Activated CD4-positive, CD25-positive, alpha-beta regulatory T cell treated with anti-CD3 and anti-CD28 coated beads, Interleukin-2, amount 50 U/mL, for 16 hours (primary cell): ENCODE measurements around the gene HOXA6.

Source experiments
- DNase-seq: peaks from one replicate; pipeline ENCODE4 v3.0.0-alpha.2; 2020; ENCODE audit warnings: low read depth, low spot score

HOXA6 gene

DNA sequence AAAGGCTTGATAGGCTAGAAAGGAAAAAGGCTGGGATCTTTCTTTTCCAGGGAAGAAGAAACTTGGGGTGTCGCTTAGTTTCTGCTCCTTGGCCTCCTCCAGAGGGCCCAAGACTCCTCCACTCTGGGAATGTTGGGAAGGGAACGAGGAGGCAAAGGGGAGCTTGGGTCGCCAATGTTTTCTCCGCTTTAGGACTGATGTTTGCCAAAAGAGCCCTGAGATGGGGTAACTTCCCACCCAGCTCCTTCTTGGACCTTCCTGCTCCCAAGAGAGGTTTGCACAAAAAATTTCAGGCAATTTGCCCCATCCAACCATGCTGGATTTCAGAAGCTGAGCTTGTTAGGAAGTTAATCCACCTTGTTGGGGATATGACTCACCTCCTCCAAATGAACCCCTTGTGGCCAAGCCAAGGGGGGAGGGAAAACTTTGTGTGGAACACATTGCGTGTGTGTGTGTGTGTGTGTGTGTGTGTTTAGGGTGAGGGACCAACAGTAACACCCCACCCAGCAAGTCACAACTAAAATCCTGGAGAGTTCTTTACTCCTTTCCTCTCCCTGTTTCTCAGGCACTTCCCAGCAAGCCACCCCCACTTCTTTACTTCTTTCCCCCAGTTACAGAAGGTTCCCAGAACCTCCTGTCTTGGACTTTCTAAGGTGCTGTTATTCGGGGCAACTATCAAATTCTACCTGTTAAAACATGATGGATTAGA, 36.4 kb downstream of the HOXA6 start:
- DNase-seq: no peak

DNA sequence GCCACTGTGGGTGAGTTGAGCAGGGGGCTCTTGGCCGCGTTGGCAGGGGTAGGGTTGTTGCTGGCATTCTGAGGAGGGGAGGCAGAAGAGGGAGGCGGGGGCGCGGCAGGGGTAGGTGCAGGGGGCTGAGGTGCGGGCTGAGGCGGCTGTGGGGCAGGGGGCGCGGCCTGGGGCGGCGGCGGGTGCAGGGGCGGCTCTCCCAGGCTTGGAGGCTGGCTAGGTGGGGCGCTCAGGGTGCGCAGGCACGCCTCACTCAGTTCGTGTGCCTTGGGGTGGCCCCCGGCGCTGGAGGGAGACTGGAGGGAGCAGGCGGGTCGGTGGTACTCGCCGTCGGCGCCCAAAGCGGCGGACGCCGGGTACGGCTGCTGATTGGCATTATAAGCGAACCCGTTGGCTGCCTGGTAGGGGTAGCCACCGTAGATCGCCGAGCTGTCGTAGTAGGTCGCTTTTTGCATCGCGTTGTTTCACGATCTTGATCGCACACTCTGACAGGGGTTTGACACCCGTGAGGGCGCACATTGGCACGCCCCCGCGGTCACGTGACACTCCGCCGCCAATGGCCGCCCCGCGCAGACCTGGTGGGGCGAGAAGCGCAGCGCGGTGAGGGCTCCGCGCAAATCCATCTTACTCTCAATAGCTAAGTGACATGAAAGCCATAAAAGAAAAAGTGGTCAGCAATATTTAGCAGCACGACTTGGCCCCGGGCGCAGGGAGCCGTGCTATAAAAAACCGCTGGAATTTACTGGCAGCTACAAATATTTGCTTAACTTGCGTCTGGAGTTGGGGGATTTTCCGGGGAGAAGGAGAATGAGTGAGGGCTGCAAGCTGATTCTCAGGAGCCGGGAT, 37.2 kb downstream of the HOXA6 start:
- DNase-seq: no peak

DNA sequence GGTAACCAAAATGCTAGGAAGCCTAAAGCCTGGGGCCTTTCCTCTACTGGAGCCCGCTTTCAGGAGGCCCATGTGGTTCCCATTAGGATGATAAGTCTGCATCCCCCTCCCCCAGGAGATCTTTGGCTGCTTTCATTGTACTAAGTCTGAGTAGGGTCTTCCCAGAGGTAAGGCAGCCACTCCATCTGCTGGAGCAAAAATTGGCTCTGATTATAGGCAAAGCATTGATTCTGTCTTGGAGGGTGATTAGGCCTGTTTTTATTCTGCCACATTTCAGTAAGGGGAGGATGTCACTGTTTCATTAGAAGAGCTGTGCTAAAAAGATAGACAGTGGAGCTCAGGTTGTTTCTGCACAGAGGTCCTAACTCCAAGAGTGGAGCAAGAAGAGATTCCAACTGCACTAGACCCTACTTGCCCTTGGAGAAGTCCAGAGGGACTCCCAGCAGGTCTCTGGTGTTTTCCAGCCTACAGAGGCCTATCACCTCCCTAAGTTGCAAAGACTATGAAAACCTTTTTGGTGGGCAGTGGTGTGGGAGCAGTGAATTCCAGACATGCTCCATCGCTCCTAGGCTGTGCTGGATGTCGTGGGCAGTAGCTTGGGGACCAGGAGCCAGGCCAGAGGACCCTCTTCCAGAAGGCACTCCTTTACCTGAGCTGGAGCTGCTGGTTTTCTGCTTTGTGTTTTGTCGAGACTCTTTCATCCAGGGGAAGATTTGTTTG, 37.9 kb downstream of the HOXA6 start:
- no peak for DNase-seq

DNA sequence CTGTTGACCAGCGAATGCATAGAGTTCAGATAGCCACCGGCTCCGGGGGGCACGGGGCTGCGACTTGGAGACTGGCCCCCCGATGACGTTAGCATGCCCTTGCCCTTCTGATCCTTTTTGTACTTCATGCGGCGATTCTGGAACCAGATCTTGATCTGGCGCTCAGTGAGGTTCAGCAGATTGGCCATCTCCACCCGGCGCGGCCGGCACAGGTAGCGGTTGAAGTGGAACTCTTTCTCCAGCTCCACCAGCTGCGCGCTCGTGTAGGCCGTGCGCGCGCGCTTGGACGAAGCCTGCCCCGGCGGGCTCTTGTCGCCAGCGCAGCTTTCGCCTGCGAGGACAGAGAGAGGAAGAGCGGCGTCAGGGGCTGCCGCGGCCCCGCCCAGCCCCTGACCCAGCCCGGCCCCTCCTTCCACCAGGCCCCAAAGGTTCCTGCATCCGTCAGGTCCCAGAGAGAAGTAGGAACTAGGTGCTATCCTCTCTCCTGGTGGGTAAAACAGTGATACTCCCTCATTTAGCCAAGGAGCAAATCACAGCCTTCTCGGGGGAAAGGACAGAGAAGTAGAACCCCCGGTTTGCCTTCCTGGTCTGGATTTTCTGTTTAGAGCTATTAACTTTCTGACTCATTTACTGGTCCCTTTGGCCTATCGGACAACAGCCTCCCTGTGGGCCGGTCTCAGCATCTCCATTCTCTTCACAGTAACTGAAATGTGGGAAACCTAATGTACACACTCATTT, 39.0 kb downstream of the HOXA6 start:
- no peak for DNase-seq

DNA sequence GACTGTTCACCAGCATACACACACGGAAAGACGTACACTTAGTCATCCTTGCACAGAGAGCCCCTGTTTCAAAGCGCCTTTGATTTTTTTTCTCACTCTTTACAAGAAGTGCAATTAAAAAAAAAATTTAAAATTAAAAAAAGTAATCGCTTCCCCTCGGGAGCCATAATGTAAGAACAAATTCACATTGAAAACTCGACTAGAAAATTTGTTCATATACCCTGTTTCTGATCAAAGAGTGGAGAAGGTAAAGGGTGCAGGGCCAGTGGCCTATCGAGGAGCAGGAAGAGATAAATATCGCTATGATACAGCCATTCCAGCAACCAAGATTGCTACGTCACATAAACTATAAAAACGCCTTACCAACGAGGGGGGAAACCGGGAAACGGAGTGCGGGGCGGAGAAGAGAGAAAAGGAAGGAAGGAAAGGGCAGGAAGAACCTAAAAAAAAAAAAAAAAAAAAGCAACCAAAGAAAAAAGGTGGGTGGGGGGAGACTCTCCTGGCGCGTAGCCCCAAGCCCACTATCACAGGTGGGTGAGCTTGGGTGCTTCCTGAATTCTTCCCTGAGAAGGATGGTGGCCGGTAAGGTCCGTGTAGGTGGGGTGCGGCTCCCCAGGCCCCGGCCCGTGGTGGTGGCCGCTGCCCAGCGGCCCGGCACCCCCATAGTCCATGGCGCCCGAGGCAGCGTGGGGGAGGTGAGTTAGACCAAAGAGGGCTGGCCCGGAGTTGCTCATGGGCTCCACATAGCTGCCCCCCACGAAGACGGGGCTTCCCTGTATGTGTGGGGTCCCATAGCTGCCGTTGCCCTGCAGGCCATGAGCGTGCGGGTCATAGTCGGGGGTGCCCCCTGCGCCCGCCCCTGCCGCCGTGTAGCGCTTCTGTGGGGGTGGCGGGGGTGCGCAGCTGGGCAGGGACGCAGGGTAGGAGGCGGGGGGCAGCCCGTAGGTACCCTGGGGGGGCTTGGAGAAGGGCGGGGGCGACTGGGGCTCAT, 39.9 kb downstream of the HOXA6 start:
- no peak for DNase-seq

DNA sequence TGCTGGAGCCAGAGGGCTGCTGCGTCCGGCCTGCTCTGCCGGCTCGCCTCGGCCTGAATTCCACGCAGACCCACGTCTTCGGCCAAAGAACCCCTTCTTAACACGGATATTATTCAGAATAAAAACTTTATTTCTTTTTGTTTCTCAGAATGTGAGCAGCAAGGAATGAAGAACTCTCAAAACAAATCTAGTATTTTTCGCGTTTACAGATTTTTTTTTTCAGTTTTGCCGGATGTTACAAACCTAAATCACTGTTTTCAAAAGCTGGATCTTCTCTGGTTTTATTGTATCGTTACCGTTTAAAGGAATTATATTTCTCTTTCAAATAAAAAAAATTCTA, 40.7 kb downstream of the HOXA6 start:
- no peak for DNase-seq

DNA sequence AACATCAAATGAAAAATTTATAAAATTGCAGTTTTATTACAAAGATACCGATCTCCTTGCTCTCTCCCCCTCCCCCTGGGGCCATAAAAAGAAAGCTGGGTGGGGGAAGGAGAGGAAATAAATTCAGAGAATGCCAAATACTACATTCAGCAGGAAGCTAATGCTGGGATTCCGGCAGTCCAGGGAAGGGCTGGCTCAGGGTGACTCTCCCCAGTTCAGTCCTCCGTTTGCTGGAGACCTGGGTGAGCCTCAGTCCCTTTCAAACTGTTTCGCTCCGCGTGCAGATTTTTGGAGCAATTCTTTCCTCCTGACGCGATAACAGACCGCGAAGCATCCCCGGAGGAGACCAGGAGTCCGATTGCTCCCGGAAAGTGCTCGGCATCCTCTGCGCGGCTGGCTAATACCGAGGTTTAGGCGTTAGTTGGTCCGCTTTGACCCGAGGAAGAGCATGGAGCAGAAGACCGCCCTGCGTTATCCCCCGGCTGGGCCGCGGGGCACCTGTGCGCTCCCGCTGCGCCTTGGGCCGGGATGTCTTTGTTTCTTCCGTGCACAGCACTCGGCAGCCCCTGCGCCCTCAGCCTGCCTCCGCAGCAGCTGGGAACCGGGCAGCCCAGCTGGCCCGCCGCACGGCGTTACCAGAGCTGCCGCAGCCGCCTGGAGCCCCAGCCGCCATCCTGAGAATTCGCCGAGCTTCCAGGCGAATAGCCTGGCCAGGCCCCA, 41.2 kb downstream of the HOXA6 start:
- DNase-seq: no peak

DNA sequence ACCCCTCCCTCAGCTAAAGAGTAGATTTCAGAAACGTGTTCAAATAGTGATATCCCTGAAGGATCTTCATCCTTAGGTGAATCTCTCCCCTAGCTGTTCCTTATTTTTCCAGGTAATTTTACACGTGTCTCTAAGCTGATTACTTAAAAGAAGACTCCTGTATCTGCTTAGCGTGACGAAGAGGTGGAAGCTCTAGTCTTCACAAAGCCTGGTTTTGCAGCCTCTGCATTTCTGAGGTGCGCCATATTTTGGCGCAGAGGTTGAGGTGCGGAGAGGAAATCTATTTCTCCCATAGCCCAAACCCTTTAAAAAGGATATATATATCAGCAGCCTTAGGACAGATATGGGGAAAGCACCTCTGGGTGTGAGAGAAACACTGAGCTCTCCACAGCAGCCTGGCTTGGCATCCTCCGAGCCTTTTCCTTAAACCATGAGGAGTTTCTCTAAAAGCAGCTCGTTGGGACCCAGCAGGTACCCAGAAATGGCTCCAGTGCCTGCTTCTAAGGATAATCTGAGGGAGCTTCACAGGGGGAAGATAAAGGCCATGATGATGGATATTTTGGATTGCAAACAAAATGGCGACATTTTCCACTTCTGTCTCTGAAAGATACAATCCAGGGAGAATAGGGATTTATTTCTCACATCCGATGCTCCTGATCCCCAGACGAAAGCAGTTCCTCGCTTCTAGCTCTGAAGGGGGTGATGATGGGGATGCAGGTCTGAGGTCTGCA, 42.1 kb downstream of the HOXA6 start:
- DNase-seq: no peak

DNA sequence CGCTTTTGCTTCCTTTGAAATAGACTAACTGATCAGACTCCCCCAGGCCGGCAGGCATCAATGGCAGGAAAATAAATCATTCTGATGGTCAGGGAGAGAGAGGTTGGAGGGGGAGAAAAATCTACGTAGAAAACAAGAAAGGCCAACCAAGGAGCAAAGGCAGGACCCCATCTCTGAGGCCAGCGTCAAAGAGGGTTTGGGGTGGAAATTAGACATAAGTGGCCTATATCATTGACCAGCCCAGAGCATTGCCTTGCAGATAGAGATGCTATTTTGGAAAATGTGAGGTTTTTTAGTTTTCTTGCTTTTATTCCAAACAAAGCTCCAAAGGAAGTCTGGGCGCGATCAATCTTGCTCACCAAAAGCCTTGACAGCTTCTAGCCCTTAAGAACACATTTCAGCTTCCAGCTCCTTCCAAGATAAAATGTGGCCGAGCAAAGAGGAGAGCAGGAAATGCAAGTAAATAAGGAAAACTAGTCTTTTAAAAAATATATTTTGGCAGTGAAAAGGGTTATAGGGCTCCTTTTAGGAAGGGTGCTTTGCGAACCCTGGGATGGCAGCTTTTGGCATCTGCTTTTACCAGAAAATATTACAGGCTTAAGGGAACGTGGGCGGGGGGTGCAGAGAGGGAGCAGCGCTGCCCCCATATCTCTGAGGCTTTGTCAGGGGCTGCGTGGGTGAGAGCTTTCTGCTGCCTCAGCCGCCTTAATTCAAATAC, 43.1 kb downstream of the HOXA6 start:
- no peak for DNase-seq

DNA sequence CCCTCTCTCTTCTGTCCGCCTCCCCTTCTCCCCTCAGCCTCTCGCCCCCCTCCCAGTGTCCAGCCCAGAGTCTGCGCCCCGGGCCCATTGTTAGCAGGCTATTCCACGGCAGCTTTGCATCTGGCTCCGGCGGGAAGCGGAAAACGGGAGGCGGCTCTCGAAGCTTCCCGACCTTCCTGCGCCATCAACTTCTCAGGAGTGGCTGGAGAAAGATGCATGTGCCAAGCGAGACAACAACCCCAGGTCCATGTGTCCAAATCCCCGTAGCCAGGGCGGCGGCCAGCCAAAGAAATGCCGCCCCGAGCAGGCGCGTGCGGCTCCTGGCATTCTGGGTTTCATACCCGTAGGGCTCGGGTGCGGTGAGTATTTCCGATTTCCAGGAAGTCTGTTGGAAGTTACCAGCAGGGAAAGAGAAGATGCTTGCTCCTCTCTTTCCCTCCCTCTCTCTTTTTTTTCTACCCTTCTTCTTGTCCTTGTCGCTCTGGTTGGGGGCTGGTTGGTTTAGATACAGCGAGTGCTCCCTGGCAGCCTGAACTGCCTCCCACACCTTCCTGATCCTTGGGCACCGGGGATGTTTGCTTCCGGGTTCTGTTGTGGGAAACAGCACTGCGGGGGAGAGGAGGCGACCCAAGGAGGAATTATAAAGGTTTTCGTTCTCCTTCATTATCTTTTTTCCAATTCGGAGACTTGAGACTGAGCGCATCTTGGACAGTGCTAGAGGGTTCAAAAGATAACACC, 43.9 kb downstream of the HOXA6 start:
- no peak for DNase-seq

DNA sequence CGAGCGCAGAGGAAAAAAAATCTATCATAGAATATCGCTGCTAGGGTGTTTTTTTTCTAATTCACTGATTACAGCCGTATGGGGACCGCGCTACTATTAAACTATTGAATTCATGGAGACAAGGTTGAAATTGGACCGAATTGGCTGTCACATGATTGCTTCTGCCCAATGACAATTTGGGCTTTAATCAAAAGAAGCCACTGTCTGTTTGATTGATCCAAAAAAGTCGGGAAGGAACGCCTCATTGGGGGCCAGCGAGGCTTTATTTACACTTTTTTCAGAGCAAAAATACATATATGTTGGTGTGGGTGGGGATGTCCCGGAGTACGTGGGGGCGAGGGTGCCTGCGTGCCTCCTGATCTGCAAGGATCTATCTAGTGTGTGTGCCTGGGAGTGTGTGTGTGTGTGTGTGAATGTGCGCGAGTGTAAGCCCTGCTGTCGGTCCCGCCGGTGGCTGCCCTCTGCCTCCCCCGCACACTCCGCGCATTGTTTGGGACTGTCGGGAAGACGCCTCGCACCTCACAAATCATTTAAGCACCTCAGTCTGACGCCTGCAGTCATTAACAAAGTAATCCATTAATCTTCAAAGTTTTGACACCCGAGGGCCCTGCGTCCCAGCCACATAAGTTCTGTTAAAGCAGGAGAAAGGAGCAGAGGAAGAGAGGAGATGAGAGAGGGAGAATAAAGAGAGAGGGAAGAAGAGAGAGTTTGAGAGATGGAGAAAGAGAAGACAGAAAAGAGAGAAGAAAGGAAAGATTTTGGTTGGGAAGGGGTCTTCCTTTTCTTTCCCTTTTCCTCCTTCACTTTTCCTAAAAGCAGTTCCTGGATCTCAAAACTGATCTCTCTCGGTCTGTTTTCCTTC, 44.8 kb downstream of the HOXA6 start, which contains the start of gene HOXA2:
Gene HOXA2, minus strand, starts transcription at position 103 of the 862 bp plus-strand sequence. CDS start 183 bp downstream, outside the sequence.
- DNase-seq: no peak

DNA sequence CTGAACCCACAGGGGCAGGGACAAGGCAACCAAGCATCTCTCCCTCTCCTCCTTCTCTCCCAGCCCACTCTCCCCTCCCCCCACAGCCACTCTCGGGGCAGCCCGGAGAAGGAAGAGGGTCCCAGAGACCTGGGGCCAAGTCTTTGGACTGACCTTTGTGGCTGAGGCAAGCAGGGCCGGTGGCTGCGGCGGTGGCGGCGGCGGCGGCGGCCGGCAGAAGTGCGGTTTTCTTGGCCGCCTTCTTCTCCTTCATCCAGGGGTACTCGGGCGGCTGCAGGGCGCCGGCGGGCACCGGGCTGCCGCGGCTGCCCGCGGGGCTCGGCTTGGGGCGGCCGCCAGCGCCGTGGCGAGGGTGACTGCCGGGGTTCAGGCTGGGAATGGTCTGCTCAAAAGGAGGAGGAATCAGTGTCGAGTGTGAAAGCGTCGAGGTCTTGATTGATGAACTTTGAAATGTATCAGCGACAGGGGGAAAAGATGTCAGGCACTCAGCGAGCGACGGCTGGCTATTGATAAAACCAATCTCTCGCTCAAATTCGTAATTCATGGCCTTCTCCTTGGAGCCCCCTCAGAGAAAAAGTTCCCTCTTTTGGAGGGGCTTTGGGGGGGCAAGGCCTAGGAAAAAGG, 45.5 kb downstream of the HOXA6 start:
- no peak for DNase-seq

DNA sequence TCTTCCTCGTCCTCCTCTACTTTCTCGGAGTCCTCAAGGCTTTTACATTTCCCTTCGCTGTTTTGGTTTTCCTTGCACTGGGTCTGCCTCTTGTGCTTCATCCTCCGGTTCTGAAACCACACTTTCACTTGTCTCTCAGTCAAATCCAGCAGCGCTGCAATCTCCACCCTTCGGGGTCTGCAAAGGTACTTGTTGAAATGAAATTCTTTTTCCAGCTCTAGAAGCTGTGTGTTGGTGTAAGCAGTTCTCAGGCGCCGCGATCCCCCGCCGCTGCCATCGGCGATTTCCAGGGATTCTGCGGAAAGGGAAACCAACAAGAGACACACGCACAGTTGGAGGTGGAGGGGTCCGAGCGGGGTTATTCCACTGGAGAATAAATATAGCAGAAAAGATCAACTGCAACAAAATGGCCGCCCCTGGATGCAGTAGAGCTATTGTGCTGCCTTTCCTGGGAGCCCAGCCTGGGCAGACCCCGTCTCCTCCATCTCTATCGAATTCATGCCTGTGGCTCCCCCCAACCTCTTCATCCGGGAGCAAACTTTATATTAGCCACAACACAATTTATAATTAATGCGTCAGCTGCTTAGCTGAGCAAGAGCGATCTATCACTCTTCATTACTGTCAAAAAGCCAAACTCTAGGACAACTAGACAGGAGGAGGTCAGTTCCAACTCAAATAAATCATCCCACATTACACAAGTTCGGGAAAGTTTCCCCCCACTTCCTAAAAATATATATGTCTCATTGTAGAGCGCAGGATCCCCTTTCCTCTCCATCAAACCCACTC, 46.2 kb downstream of the HOXA6 start:
- no peak for DNase-seq

DNA sequence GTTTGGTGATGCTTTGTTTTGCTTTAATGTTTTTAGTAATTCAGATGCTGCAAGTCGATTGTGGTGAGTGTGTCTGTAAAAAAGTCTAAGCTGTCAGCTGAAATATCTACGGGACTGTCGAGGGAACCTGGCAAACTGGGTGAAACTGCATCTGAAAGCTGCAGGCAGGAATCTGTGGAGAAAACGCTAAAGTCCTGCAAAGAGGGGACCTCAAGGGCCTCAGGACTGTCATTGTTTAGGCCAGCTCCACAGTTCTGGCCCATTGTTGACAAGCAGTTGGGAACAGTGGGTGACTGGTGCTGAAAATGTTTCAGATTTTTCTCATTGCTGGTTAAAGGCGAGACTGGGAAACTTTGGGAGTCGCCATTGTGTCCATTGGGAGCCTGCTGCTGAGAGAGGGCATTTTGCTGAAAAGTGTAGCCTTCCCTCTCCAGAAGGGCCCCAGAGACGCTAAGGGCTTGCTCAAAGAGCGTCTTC, 46.8 kb downstream of the HOXA6 start:
- DNase-seq: no peak
